Stimulated activated CD8-positive, alpha-beta memory T cell treated with anti-CD3 and anti-CD28 coated beads, Interleukin-4, amount 100 ng/mL, for 48 hours (primary cell): ENCODE data around the gene ATRN.
"Not testable (repeated sequence)": the region's sequence is repeated elsewhere in the genome, so short reads cannot be mapped to it uniquely, and the experiment has no call there.

Experiments used
- DNase-seq: peaks from one replicate; pipeline ENCODE4 v3.0.0-alpha.2; 2020

The ATRN gene

DNA sequence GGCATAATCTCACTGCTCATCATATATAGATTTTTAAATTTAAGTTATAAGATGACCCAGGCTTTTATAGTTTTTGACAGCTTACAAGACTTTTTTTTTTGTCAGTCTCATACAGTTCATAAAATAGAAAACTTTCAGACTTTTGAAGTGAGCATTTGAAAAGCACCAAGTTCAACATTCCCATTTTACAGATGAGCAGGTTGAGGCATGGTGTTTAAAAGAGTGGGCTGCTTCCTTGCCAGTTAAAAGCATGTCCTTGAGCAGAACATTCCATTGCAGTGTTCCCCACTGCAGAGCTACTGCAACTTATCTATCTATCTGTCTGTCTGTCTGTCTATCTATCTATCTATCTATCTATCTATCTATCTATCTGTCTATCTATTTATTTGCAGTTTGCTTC is 105.5 kb downstream of the ATRN start:
- no peak for DNase-seq

DNA sequence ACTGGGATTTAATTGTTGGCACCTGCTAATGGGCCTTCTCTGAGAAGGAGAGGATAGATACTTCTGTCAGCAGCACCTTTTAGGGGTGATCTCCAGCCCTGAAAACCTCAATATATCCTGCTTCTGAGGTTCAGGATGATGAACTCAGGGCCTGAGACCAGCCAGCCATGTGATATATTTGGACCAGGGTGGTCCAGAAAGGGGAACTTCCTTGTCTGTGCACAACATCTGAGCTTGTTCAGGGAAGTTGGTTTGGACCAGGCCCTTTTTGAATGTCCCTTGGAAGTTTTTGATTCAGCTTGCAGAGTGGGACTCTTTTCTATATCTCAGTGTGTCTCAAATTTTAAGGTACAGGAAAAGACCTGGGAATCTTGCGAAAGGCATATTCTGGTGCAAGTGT is 106.5 kb downstream of the ATRN start:
- no peak for DNase-seq

DNA sequence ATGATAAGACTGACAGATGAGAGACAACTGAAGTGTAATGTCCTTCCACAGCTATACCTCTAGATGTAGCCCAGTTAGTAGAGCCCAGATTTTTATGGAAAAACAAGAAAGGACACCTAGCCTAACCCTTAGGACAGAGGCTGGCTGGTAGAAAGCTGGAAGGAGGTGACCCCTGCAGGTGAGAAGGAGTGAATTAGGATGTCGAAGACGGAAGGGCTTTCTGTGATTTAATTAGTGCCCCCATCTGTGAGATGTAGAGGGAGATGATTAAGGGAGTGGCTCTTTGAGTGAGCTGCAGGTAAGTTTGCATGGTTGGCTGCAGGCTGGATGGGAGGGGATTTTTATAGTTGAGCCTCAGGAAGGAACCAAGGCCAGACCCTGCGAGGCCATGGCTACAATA is 109.6 kb downstream of the ATRN start:
- no peak for DNase-seq

DNA sequence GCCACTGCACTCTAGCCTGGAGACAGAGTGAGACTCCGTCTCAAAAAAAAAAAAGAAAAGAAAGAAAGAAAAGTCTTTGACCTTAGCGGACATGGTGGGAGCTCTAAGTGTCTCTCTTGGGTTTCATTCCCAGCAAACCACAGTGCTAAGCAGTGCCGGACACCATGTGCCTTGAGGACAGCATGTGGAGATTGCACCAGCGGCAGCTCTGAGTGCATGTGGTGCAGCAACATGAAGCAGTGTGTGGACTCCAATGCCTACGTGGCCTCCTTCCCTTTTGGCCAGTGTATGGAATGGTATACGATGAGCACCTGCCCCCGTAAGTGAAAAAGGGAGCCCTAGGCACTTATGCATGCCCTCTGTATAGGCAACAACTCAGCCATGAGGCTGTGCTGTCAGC is 112.9 kb downstream of the ATRN start:
- DNase-seq = no peak

DNA sequence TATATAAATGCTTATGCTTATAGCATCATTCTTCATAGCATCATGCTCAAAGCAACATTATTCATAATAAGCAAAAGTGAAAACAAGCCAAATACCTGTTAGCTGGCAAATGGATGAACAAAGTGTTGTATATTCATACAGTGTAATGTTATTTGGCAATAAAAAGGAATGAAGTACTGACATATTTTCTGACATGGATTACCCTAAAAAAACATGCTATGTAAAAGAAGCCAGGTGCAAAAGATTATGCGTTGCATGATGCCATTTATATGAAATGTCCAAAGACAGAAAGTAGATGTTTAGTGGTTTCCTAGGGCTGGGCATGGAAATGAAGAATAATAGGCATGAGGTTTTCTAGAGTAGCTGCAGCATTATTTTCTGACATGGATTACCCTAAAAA is 115.3 kb downstream of the ATRN start:
- no peak for DNase-seq

DNA sequence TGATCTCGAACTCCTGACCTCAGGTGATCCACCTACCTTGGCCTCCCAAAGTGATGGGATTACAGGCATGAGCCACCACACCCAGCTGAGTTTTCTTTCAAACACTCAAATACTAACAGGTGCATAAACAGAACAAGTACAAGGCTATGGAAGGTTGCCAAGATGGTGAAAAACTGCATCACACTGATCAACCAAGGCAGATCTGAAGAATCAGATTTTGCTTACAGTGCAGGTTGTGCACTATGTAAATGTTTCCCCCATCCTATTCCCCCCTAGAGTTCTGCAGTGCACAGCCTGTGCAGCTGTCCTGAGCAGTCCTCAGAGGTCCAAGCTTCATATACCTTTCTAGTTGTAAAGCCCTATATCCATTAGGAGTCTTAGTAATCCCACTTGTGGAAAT is 119.3 kb downstream of the ATRN start:
- no peak for DNase-seq

DNA sequence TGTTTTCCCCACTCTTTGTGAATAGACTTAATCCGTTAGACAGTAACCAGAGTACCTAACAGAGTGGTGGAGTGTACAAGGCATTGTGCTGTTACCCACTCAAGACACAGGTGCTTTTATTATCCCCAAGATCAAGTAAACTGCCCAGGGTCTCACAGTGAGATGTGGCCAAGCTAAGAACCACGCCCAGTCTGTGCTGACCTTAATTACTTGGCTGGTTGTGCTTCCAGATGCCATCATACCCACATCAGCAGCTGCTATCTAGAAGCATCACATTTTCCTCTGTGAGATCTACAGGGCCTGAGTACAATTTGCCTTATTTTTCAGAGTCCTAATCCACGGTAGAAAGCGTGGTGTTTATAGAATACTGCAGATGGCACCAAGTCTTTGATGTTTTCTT is 122.1 kb downstream of the ATRN start:
- no peak for DNase-seq

DNA sequence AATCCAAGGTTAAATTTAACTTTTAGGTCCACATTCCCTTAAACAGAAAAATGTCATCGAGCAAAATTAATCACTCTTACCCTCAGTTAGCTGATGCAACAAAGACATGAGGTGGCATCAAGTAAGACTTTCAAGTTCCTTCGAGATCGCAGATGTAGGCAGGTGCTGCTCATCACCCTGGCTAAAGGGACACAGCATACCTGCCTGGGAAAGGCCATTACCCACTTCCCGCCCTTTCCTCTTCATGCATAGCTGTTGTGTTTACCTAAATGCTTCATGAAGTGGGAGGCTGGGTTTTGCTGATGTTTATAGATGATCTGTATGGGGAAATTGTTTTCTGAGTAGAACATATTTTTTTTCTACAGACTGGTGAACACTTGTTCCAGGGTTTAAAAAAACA is 124.7 kb downstream of the ATRN start:
- no peak for DNase-seq

DNA sequence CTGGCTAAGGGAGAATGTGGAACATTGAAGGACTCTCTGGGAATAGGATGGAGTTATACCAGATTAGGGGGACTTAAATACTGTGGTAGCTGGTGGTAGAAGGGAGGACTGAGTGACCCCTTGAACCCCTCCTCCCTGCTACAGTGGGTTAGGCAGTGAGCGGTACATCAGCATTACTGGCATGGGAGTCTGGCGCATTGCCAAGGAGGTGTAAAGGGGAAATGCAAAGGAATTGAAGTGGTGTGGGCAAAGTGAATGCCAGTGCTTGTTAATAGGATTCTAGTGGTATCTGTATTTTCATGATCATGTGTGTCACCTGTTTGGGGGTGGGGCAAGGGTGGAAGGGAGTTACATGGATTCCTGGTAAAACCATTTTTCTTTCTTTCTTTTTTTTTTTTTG is 132.3 kb downstream of the ATRN start:
- no peak for DNase-seq

DNA sequence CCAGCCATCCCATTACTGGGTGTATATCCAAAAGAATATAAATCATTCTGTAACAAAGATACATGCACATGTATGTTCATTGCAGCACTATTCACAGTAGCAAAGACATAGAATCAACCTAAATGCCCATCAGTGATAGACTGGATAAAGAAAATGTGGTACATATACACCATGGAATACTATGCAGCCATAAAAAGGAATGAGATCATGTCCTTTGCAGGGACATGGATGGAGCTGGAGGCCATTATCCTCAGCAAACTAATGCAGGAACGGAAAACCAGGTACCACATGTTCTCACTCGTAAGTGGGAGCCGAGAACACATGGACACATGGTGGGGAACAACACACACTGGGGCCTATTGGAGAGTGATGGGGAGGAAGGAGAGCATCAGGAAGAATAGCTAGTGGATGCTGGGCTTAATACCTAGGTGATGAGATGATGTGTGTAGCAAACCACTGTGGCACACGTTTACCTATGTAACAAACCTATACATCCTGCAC is 134.6 kb downstream of the ATRN start:
- not testable (repeated sequence) for DNase-seq

DNA sequence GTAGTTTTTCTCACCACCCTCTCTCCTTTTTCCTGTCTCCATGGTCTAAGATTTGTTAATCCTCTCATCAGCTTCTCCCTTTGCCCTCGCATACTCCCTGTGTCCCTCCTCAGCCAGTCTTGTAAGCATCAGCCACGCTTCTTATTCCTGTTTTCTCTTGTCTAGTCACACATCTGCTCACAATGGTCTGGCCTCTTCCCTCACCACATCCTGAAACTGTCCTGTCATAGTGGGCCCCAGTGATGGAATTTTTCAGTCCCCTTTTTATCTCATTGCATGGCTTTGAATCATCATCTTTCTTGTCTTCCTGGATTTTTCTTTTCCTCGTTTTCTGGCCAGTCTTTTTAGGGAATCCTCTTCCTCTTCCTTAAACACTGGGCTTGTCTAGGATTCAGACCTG is 135.2 kb downstream of the ATRN start:
- no peak for DNase-seq

DNA sequence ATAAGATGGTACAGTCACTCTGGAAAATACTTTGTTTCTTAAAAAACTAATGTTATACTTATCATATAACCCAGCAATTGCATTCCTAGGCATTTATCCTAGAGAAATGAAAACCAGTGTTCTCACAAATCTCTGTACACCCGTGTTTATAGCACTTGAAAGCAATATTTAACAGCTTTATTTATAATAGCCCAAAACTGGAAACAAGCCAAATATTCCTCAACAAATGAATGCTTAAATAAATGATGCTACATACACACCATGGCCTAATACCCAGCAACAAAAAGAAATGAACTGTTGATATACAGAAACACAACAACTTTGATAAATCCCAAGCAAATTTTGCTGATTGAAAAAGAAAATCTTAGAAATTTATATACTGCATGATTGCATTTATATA is 141.1 kb downstream of the ATRN start:
- DNase-seq = no peak

DNA sequence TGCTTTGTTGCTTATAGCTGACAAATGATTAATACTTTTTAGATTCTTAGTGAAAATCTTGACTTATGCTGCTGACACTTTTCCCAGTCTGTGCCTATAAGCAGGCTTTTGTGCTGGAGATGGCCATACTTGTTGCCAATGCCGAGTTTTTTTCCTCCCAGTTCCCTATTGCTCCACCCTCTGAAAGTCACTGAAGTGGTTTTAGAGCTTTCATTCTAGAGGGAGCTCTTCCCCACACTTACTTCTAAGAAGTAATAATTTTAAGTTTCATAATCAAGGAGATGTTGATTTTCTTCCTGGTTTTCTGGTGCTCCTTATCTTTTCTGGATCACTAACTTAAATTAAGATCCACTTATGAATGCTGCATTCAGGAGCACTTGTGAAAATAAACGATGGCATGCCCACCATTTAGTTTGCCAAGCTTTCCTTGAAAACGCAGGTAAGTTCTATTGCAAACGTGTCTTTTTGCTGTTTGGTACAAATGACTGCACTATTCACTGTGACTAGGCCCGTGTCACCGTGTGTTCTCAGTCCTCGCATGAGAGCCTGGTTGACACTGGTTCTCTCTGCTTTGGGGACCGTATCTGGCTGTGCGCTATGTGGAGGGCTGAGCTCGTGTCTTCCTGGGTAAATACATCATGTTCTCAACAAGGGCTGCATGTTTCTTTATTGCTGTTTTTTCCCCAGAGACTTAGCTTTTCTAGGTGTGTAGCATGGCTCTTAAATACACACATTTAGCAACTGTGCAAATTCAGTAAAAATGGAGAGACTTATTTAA is 142.2 kb downstream of the ATRN start:
- DNase-seq = no peak

DNA sequence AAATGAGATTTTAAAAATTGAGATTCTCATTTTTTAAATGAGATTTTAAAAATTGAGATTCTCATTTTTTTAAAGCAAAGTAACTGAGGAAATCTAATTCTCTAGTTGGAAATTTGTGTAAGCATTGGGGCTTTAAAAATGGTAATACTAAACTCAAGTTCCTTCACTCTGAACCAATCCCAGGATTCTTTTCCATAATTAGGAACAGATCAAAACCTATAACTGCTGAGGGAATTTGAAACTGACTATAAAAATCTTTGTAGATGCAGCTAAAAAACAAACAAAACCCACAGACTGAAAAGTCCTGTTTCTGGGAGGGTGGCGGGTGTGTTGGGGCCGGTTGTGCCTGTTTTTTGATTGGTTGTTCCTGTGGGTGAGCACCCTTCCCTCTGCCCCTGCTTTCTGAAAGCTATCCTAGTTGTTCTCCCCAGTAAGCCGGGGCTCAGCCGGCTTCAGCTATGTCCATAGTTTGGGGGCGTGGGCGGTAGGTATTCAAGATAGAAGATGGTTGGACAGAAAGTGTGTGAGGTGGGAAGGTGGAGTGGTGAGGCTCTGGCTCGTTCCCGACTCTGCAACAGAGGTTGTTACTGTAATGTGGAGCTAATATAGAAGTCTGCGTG is 143.1 kb downstream of the ATRN start:
- no peak for DNase-seq

DNA sequence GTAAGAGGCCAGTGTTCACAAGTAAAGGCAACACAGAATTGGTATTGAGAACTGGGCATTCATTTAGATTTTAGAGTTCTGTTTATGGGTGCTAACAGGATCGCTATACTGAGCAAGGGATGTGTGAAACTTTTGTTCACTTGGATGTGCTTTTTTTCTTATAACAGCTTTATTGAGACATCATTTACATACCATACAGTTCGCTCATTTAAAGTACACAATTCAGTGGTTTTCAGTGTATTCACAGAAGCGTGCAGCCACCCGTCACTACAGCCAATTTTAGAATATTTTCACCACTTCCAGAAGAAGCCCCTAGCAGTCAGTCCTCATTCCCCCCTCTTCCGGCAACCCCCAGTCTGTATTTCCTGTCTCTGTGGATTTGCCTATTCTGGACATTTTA is 143.6 kb downstream of the ATRN start:
- no peak for DNase-seq

DNA sequence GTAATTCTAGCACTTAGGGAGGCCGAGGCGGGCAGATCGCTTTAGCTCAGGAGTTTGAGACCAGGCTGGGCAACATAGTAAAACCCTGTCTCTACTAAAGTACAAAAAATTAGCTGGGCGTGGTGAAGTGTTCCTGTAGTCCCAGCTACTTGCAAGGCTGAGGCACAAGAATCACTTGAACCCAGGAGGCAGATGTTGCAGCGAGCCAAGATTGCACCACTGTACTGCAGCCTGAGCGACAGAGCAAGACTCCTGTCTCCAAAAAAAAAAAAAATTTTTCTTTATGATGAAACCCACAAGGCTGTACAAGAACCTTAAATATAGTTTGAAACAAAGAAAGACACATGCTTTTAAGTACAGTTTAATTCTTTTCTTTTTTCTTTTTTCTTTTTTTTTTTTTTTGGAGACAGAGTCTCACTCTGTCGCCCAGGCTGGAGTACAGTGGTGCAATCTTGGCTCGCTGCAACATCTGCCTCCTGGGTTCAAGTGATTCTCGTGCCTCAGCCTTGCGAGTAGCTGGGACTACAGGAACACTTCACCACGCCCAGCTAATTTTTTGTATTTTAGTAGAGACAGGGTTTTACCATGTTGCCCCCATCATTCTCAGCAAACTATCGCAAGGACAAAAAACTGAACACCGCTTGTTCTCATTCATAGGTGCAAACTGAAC is 144.5 kb downstream of the ATRN start:
- DNase-seq = not testable (repeated sequence)

DNA sequence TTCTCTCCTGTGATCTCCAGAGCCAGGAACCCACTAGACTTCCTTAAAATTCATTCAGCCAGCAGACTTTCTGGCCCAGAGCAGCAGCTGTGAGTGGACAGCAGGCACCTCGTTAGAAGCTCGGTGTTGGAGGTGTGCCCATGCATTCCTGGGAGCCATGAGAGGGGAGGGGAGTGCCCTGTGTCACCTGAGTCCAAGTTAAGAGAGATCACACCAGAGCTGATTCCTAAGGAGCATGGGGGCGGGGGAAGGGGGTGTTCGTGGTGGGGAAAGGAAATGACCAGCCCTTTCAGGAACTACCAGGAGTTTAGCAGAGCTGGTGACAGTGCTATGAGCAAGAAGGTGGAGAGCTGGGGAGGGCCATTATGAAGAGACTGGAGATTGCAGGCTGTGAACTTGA is 145.4 kb downstream of the ATRN start:
- DNase-seq = no peak

DNA sequence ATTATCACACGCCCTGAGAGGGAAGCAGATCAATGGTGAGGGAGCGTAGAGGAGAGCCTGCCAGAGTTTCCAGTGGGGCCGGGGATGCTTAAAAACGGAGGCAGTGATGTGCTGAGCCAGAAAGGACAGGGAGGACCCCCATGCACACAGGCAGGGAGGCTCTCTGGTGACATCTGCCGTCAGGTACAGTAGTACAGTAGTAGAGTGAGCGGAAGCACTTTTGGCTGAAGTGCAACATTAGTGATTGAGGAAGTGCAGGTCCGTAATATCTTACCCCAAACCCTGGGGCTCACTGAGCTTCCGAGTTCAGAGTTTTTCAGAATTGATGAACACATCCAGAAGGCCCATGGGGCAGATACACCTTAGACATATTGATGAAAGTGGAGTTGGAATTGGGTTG is 150.3 kb downstream of the ATRN start:
- DNase-seq = no peak

DNA sequence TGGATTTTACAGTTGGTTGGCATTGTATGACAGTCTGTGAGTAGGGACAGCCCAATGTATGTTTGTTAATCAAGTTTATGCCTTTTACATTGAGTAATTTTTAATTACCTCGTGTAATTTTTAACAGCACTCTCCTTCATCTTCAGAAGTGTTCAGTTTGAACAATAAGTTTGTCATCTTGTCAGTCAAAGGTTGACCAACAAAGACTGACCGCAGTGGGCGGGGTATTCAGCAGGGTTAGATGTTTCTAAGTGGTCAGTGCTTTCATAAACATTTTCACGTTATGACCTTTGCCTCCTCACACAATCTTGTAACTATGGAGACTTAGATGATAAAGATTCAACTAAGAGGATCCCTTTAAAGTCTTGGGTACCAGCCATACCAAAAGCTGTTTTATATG is 151.6 kb downstream of the ATRN start:
- DNase-seq = no peak

DNA sequence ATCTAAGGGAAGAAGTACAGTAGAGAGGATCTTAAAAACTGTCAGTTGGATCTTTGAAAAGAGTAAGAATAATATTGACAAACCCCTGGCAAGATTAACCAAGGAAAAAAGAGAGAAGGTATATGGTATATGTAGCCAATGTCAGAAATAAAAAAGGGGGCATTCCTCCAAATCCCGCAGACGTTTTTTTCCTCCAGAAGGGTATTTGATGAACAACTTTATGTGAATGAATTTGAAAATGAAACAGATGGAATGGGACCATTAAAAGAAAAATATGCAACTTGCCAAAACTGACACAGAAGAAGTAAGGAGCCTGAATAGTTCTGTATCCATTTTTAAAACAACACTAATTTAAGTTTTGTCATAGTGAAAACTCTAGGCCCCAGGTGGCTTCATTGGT is 156.7 kb downstream of the ATRN start:
- no peak for DNase-seq

DNA sequence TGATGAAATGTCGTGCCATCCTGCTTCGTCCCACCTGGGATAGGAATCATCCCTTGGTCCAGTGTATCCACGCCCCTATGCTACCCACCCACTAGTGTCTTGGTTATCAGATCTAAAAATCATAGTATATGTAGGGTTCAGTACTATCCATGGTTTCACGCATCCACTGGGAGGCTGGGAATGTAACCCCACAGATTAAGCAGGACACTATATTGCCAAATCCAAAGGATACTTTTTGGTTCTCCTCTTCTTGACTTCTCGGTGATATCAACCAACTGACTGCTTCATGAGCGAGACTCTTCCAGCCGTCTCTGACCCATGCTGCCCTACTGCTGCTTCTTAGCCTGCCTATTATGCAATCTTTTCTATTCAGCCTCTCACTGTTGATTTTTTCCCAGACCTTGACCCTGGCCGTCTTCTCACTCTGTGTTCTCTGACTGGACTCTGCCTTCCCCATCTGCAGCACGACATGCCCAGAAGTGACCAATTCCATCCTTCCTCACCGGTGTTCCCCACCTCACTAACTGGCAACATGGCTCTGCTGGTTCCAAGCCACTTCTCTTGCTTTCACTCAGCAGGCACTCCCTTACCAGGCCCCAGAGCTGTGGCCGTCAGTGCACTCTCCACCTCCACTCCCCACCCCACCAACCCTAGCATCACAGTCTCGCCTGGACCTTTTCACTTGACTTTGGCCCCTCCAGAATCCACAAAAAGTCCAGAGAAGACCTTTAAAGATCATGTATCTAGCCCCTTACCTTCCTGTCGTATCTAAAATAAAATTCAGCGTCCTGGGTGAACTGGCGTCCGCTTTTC is 157.9 kb downstream of the ATRN start:
- no peak for DNase-seq

DNA sequence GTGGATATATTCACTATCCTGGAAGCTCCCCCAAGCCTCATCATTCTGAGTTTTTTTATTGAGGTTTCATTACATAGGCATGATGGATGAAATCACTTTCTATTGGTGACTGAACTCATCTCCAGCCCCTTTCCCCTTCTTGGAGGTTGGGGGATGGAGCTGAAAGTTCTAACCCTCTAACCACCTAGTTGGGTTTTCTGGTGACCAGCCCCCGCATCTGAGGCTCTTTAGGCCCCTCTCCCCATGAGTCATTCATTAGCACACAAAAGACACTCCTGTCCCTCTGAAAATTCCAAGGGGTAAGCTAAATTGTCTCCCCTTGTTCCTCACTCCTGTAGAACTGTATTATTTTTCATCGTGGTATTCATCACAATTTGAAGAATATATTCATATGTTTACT is 159.1 kb downstream of the ATRN start:
- no peak for DNase-seq

DNA sequence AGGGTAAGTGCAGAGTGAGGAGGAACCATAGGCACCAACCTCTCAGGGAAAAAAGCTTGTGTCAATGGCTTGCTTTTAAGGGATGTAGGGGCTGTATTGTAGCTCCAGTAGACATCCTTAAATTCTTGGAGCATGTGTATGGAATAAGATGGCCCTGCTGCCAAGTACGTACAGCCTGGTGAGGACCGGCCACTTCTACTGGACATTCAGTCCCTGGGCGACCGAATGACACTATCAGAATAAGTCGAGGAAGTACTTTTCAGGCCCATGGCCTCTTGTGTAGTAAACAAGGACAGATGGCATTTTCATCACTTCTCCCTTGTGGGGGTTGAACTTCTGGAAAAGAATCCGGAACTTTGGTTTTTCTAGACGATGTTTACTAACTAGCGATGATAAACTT is 159.6 kb downstream of the ATRN start:
- DNase-seq = no peak
